Measurements from ENCODE around the gene P2RY8. TPM values are rescaled to one million over a fixed set of nuclear protein-coding genes. Genes with fewer than 3 reads are reported as not detected.
"Not testable (repeated sequence)": the region's sequence is repeated elsewhere in the genome, so short reads cannot be mapped to it uniquely, and the experiment has no call there.

Gene P2RY8
- total and polyA plus RNA-seq, 4 donors: 0.51 to 8.3 (median 4.4) TPM

DNA sequence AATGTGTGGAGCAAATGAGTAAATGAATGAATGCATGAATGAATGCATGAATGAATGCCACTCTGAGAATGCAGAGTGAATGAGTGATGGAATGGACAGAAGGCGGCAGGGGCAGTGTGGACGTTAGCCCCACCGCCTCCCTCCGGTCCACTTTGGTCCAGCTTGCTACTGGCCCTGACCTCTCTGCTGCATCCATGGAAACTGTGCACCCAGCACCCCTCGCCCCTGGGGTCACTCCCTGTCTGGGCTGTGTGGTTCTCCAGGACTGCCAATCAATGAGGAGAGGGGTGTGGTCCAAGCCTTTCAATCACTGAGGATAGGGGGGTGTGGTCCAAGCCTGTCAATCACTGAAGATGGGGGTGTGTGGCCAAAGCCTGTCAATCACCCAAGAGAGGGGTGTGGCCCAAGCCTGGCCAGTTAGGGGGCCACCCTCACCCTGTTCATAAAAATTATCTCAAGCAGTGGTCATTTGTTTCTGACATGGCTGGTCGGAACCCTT is 45.1 kb downstream of the P2RY8 start:
- Histone ChIP-seq H3K36me3 (ENCODE audit: control insufficient read depth in 4 of 4, insufficient read depth in 4 of 4, low read length in 4 of 4) (no peaks in the 10 kb centered on the region), H3K9me3 (ENCODE audit: control insufficient read depth in 4 of 4, insufficient read depth in 3 of 4, low read length in 3 of 4) (no peaks in the 10 kb centered on the region), H3K9ac (ENCODE audit: insufficient read depth in 1 of 2, low read length in 2 of 2) (no peak overlapping the region), H3K4me1 (ENCODE audit: control insufficient read depth in 5 of 5, insufficient read depth in 5 of 5, low read length in 5 of 5) (peaks cover 0 to 4% (median 0%) of the 10 kb centered on the region in 5 donors), H3K27ac (ENCODE audit: low read depth in 1 of 2, low read length in 1 of 2) (no peak overlapping the region), H3K4me3 (no peak overlapping the region), H3K27me3 (ENCODE audit: control insufficient read depth in 3 of 3, insufficient read depth in 3 of 3, low read length in 2 of 3) (no peaks in the 10 kb centered on the region)
- TF ChIP-seq, protein P1, sequence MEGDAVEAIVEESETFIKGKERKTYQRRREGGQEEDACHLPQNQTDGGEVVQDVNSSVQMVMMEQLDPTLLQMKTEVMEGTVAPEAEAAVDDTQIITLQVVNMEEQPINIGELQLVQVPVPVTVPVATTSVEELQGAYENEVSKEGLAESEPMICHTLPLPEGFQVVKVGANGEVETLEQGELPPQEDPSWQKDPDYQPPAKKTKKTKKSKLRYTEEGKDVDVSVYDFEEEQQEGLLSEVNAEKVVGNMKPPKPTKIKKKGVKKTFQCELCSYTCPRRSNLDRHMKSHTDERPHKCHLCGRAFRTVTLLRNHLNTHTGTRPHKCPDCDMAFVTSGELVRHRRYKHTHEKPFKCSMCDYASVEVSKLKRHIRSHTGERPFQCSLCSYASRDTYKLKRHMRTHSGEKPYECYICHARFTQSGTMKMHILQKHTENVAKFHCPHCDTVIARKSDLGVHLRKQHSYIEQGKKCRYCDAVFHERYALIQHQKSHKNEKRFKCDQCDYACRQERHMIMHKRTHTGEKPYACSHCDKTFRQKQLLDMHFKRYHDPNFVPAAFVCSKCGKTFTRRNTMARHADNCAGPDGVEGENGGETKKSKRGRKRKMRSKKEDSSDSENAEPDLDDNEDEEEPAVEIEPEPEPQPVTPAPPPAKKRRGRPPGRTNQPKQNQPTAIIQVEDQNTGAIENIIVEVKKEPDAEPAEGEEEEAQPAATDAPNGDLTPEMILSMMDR (IDR thresholded peaks at IDR 0.05; ENCODE audit: control extremely low read depth, extremely low read depth): no peak
- no peak for DNase-seq
- 80 to 83% methylated on average over 6 of the region's 6 CpGs for WGBS, 2 donors
- no peak for ATAC-seq (ENCODE audit: insufficient read depth, low FRiP score)

DNA sequence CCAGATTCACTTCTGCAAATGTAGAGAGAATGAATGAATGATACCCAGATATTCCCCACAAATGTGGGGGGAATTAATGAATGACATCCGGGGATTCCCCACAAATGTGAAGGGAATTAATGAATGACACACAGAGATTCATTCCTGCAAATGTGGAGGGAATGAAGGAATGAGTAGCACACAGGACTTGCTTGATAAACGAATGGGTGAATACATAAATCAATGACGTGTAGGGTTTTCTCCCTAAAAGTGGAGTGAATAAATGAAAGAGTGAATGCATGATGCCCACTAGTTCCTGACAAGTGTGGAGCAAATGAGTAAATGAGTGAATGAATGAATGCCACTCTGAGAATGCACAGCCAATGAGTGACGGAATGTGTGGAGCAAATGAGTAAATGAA is 45.7 kb downstream of the P2RY8 start:
- H3K9ac ChIP-seq (ENCODE audit: insufficient read depth in 1 of 2, low read length in 2 of 2); H3K36me3 ChIP-seq (ENCODE audit: control insufficient read depth in 4 of 4, insufficient read depth in 4 of 4, low read length in 4 of 4); H3K27me3 ChIP-seq (ENCODE audit: control insufficient read depth in 3 of 3, insufficient read depth in 3 of 3, low read length in 2 of 3); DNase-seq; H3K4me1 ChIP-seq (ENCODE audit: control insufficient read depth in 5 of 5, insufficient read depth in 5 of 5, low read length in 5 of 5); ATAC-seq (ENCODE audit: insufficient read depth, low FRiP score); H3K27ac ChIP-seq (ENCODE audit: low read depth in 1 of 2, low read length in 1 of 2); H3K4me3 ChIP-seq; H3K9me3 ChIP-seq (ENCODE audit: control insufficient read depth in 4 of 4, insufficient read depth in 3 of 4, low read length in 3 of 4): not testable (repeated sequence)
- 97 to 98% methylated on average over 4 of the region's 4 CpGs for WGBS, 2 donors

DNA sequence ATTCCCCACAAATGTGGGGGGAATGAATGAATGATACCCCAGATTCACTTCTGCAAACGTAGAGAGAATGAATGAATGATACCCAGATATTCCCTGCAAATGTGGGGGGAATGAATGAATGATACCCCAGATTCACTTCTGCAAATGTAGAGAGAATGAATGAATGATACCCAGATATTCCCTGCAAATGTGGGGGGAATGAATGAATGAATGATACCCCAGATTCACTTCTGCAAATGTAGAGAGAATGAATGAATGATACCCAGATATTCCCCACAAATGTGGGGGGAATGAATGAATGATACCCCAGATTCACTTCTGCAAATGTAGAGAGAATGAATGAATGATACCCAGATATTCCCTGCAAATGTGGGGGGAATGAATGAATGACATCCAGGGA is 46.3 kb downstream of the P2RY8 start:
- 83 to 89% methylated on average over 1 of the region's 1 CpG for WGBS, 2 donors
- not testable (repeated sequence) for ATAC-seq (ENCODE audit: insufficient read depth, low FRiP score)

DNA sequence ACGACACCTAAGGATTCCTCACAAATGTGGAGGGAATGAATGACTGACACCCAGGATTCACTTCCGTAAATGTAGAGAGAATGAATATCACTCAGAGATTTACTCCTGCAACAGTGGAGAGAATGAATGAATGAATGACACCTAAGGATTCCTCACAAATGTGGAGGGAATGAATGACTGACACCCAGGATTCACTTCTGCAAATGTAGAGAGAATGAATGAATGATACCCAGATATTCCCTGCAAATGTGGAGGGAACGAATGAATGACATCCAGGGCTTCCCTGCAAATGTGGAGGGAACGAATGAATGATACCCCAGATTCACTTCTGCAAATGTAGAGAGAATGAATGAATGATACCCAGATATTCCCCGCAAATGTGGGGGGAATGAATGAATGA is 47.6 kb downstream of the P2RY8 start:
- H3K9me3 ChIP-seq (ENCODE audit: control insufficient read depth in 4 of 4, insufficient read depth in 3 of 4, low read length in 3 of 4); H3K27me3 ChIP-seq (ENCODE audit: control insufficient read depth in 3 of 3, insufficient read depth in 3 of 3, low read length in 2 of 3); H3K9ac ChIP-seq (ENCODE audit: insufficient read depth in 1 of 2, low read length in 2 of 2); ATAC-seq (ENCODE audit: insufficient read depth, low FRiP score); H3K36me3 ChIP-seq (ENCODE audit: control insufficient read depth in 4 of 4, insufficient read depth in 4 of 4, low read length in 4 of 4); H3K27ac ChIP-seq (ENCODE audit: low read depth in 1 of 2, low read length in 1 of 2); H3K4me1 ChIP-seq (ENCODE audit: control insufficient read depth in 5 of 5, insufficient read depth in 5 of 5, low read length in 5 of 5); H3K4me3 ChIP-seq; DNase-seq: not testable (repeated sequence)
- WGBS, 2 donors: 88 to 91% methylated on average over 5 of the region's 5 CpGs

More for the DNA sequence above, 46.3 kb downstream of the P2RY8 start:
- H3K9me3 ChIP-seq (ENCODE audit: control insufficient read depth in 4 of 4, insufficient read depth in 3 of 4, low read length in 3 of 4); H3K36me3 ChIP-seq (ENCODE audit: control insufficient read depth in 4 of 4, insufficient read depth in 4 of 4, low read length in 4 of 4); H3K27ac ChIP-seq (ENCODE audit: low read depth in 1 of 2, low read length in 1 of 2); H3K4me3 ChIP-seq; H3K27me3 ChIP-seq (ENCODE audit: control insufficient read depth in 3 of 3, insufficient read depth in 3 of 3, low read length in 2 of 3); DNase-seq; H3K4me1 ChIP-seq (ENCODE audit: control insufficient read depth in 5 of 5, insufficient read depth in 5 of 5, low read length in 5 of 5); H3K9ac ChIP-seq (ENCODE audit: insufficient read depth in 1 of 2, low read length in 2 of 2): not testable (repeated sequence)

DNA sequence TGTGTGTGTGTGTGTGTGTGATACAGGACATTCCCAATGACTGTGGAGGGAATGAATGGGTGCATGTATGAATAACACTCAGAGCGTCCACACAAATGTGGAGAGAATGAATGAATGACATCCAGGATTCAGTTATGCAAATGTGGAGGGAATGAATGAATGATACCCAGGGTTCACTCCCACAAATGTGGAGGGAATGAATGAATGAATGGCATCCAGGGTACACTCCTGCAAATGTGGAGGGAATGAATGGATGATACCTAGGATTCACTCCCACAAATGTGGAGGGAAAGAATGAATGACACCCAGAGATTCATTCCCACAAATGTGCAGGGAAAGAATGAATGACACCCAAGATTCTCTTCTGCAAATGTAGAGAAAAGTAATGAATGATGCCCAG is 48.2 kb downstream of the P2RY8 start:
- Histone ChIP-seq H3K36me3 (ENCODE audit: control insufficient read depth in 4 of 4, insufficient read depth in 4 of 4, low read length in 4 of 4) (no peaks in the 10 kb centered on the region), H3K4me1 (ENCODE audit: control insufficient read depth in 5 of 5, insufficient read depth in 5 of 5, low read length in 5 of 5) (peaks cover 0 to 5% (median 0%) of the 10 kb centered on the region in 5 donors), H3K27ac (ENCODE audit: low read depth in 1 of 2, low read length in 1 of 2) (no peak overlapping the region), H3K4me3 (no peak overlapping the region), H3K9ac (ENCODE audit: insufficient read depth in 1 of 2, low read length in 2 of 2) (no peak overlapping the region), H3K9me3 (ENCODE audit: control insufficient read depth in 4 of 4, insufficient read depth in 3 of 4, low read length in 3 of 4) (peaks cover 0 to 5% (median 2%) of the 10 kb centered on the region in 4 donors), H3K27me3 (ENCODE audit: control insufficient read depth in 3 of 3, insufficient read depth in 3 of 3, low read length in 2 of 3) (no peaks in the 10 kb centered on the region)
- DNase-seq (no peak), ATAC-seq (ENCODE audit: insufficient read depth, low FRiP score) (no peak)
- TF ChIP-seq, protein P1 (IDR thresholded peaks at IDR 0.05; ENCODE audit: control extremely low read depth, extremely low read depth): no peak
- 96% methylated on average over 1 of the region's 1 CpG for WGBS, 2 donors
